Parathyroid adenoma (tissue), 2 donors: Measurements from ENCODE around the gene MED16.

Experiments
- H2AFZ ChIP-seq: fragments of 300-600 bp; sonication (generic); one replicate; pipeline ENCODE4 v1.7.0; 2017; ENCODE audit warnings: antibody characterized with exemption, mild to moderate bottlenecking
- H3K27ac ChIP-seq: fragments of 300-600 bp; sonication (generic); one replicate; pipeline ENCODE4 v1.7.0; 2017
- H3K27me3 ChIP-seq: fragments of 300-600 bp; sonication (generic); one replicate; pipeline ENCODE4 v1.7.0; 2017; ENCODE audit warnings: low read length; ENCODE audit not compliant: control insufficient read depth, insufficient read depth
- H3K36me3 ChIP-seq: fragments of 300-600 bp; sonication (generic); one replicate; pipeline ENCODE4 v1.7.0; 2017; ENCODE audit warnings: low read length; ENCODE audit not compliant: control insufficient read depth, insufficient read depth
- H3K4me1 ChIP-seq: fragments of 300-600 bp; sonication (generic); one replicate; pipeline ENCODE4 v1.7.0; 2017; ENCODE audit warnings: control low read depth
- H3K4me2 ChIP-seq: fragments of 300-600 bp; sonication (generic); one replicate; pipeline ENCODE4 v1.7.0; 2017; ENCODE audit warnings: low read length
- H3K4me3 ChIP-seq: fragments of 300-600 bp; sonication (generic); one replicate; pipeline ENCODE4 v1.7.0; 2017; ENCODE audit warnings: low read depth, low read length
- H3K79me2 ChIP-seq: fragments of 300-600 bp; sonication (generic); one replicate; pipeline ENCODE4 v1.7.0; 2017; ENCODE audit warnings: control low read depth
- H3K9ac ChIP-seq: fragments of 300-600 bp; sonication (generic); one replicate; pipeline ENCODE4 v1.7.0; 2017; ENCODE audit warnings: mild to moderate bottlenecking
- H3K9me3 ChIP-seq: fragments of 300-600 bp; sonication (generic); one replicate; pipeline ENCODE4 v1.7.0; 2017; ENCODE audit warnings: low read length; ENCODE audit not compliant: control insufficient read depth
- CTCF ChIP-seq: fragments of 300-600 bp; sonication (generic); IDR thresholded peaks from one replicate; pipeline ENCODE4 v1.7.0; 2017; ENCODE audit warnings: antibody characterized with exemption, mild to moderate bottlenecking
- donor health status: primary hyperparathyroidism.

MED16 gene

GRCh38 chr19:916645-917322 lies 23.8 kb upstream of the MED16 start:
- no peaks in the 10 kb centered on the region for H3K9me3 ChIP-seq
- H3K27ac ChIP-seq: no peak overlapping the region
- H3K4me2 ChIP-seq: peak overlapping the region; percentile 64
- no peak overlapping the region for H3K9ac ChIP-seq
- no peak for TF ChIP-seq CTCF
- peaks cover 2% of the 10 kb centered on the region for H3K79me2 ChIP-seq
- peak overlapping the region; percentile 26 for H3K4me3 ChIP-seq
- no peaks in the 10 kb centered on the region for H3K36me3 ChIP-seq
- no peaks in the 10 kb centered on the region for H3K4me1 ChIP-seq
- no peak overlapping the region for H2AFZ ChIP-seq
- no peaks in the 10 kb centered on the region for H3K27me3 ChIP-seq

- no peaks in the 10 kb centered on the region for H3K27me3 ChIP-seq
- no peak for TF ChIP-seq CTCF
- H3K79me2 ChIP-seq: peaks cover 2% of the 10 kb centered on the region
- no peaks in the 10 kb centered on the region for H3K4me1 ChIP-seq
- no peaks in the 10 kb centered on the region for H3K9me3 ChIP-seq
- peak within 1 kb of the TSS; percentile 87 for H3K9ac ChIP-seq
- no peaks in the 10 kb centered on the region for H3K36me3 ChIP-seq
- peak within 1 kb of the TSS; percentile 83 for H2AFZ ChIP-seq
- peak within 1 kb of the TSS; percentile 65 for H3K27ac ChIP-seq
- peak within 1 kb of the TSS; percentile 69 for H3K4me3 ChIP-seq
- peak within 1 kb of the TSS; percentile 82 for H3K4me2 ChIP-seq
Measured at GRCh38 chr19:913080-913748, 20.2 kb upstream of the MED16 start, which contains the start of gene R3HDM4. Gene R3HDM4, minus strand, starts transcription at chr19:913219. Its CDS starts 62 bp downstream, at chr19:913157.

GRCh38 chr19:912181-913079 lies 19.4 kb upstream of the MED16 start:
- Histone ChIP-seq H3K9ac (no peak overlapping the region), H3K36me3 (no peaks in the 10 kb centered on the region), H3K79me2 (peaks cover 2% of the 10 kb centered on the region), H3K9me3 (no peaks in the 10 kb centered on the region), H3K4me3 (peak overlapping the region; percentile 69), H3K27me3 (no peaks in the 10 kb centered on the region), H3K4me1 (no peaks in the 10 kb centered on the region), H3K27ac (peak overlapping the region; percentile 29), H3K4me2 (peak overlapping the region; percentile 80), H2AFZ (peak overlapping the region; percentile 83)
- TF ChIP-seq CTCF: no peak

GRCh38 chr19:911197-912033 lies 18.4 kb upstream of the MED16 start:
- no peak for TF ChIP-seq CTCF
- H3K4me2 ChIP-seq: no peak overlapping the region
- H2AFZ ChIP-seq: no peak overlapping the region
- no peaks in the 10 kb centered on the region for H3K36me3 ChIP-seq
- H3K27me3 ChIP-seq: no peaks in the 10 kb centered on the region
- no peak overlapping the region for H3K4me3 ChIP-seq
- no peaks in the 10 kb centered on the region for H3K4me1 ChIP-seq
- H3K9me3 ChIP-seq: no peaks in the 10 kb centered on the region
- H3K9ac ChIP-seq: no peak overlapping the region
- no peak overlapping the region for H3K27ac ChIP-seq
- H3K79me2 ChIP-seq: peaks cover 2% of the 10 kb centered on the region
